Erythroblast (primary cell): Measurements from ENCODE around the gene EXO1.

Experiments
- GATA1 ChIP-seq: IDR thresholded peaks from 2 replicates; pipeline ENCODE4 v1.6.1; 2011; ENCODE audit warnings: low read depth, mild to moderate bottlenecking, control low read depth, low read length, moderate library complexity
- POLR2A ChIP-seq: IDR thresholded peaks from 2 replicates; pipeline ENCODE4 v1.6.1; 2011; ENCODE audit warnings: mild to moderate bottlenecking, low read length

- TF ChIP-seq POLR2A, result no peak
- TF ChIP-seq GATA1, result no peak
Observed at GRCh38 chr1:241891296-241891695, 43.3 kb downstream of the EXO1 start.
